NAMALWA (cell line): ENCODE data around the gene MYO1H.

ENCODE experiments used
- DNase-seq: peaks from one replicate; pipeline ENCODE4 v3.0.0-alpha.2; 2015; ENCODE audit warnings: low spot score

The MYO1H gene

GRCh38 chr12:109448272-109448671 is 100.6 kb downstream of the MYO1H start:
- DNase-seq: no peak

DNA sequence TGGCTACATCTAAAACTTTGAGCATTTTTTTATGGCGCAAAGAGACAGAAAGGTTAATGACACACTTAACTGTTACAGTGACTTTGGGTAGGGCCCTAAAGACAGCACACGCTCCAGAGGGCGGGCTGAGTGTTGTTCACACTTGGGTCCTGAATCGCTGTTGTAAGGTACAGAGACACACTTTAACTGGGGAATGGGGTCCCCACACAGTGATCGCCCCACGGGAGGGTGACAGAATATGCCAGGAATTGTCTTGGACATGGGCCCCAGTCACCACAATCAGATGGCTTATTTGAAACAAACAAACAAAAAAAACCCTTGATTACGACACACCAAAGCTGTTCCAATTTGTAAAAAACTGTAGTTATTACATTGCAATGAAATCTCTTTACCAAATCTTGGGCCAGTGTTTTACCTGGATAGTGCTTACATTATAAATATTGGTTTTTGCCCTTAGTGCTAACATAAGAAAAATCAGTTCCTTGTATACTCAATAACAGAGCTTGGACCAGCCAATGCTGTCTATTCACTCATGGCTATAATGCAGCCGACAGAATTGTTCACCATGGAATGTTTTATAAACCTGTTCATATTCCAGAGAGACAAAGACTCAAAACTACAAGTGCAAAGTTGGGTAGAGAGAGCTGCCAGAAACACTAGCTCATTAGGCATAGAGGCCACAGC is 101.1 kb downstream of the MYO1H start:
- no peak for DNase-seq

GRCh38 chr12:109449845-109450532 is 102.3 kb downstream of the MYO1H start:
- DNase-seq: no peak

- DNase-seq: no peak
Measured at GRCh38 chr12:109450980-109451379, 103.3 kb downstream of the MYO1H start.

- DNase-seq: no peak
Measured at GRCh38 chr12:109451400-109451799, 103.7 kb downstream of the MYO1H start.

DNA sequence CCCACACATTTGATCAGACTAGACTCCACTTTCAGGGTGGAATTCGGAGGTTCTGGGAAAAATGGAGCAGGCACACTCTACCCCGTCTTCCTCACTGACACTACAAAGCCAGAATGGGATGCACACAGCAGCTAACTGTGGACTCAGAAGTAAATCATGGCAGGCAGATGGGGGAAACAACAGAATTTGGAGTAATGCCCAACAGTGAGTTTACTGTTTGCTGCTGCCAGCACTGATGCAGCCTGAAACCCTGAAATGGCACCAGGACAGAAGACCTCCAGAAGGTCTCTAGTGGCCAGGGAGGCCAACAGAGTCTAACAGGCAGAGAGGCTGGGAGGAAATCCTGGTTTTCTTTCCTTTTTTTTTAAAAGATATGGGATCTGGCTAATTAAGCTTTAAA is 104.8 kb downstream of the MYO1H start:
- DNase-seq: no peak

DNA sequence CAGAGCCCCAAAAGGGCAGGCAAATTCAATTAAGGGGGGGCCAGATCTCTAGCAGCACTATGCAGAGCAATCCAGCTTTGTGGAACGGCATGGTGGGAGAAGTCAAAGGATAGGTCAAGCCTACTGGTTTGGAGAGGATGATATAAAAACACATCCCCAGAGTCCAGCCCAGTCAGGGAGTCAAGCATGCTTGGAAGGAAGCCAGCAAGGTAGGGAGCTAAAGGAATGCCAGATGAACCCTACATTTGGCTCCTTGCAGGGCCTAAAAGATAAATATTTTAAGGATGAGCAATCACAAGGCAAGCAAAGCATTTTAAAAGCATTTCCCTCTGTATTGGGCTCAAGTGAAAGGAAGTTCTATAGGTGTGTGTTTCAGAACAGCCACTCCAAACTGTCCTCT is 108.0 kb downstream of the MYO1H start:
- DNase-seq: no peak

DNA sequence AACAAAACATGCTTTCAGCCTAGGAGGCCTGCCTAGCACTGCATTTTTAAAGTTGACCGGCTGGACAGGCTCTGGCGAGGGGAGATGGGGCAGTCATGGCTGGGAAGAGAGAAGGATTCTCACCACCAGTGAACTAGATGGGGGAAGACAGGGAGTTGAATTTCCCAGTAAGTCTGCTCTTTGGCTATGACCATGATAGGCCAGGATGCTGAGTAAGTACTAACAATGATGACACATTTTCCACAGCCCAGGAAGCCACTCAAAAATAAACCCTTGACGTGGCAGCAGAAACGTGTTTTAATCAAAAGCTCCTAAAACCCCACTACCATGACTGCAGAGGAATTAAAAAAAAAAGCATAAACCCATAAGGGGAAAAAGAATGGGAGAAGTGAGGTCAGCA is 110.4 kb downstream of the MYO1H start:
- no peak for DNase-seq

DNA sequence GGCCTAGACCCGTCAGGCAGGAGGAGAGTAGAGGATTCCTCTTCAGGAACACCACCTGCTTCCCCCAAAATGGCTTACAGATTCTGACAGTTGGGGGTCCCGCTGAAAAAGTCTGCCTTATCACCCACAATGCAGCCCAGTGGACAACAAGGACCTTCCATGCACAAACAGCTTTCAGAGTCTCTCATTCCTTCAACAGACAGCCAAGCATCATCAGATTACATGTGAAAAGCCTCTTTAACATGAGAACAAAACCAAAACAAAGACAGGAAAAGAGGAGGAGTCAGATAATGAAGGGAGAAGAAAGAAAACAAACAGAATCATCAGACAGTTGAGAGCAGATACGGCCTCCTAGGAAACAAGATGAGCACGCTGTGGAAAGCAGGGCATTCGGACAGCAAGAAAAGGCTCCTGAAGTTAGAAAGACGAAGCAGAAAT is 111.1 kb downstream of the MYO1H start:
- DNase-seq: no peak

GRCh38 chr12:109459247-109459646 is 111.5 kb downstream of the MYO1H start:
- DNase-seq: no peak

DNA sequence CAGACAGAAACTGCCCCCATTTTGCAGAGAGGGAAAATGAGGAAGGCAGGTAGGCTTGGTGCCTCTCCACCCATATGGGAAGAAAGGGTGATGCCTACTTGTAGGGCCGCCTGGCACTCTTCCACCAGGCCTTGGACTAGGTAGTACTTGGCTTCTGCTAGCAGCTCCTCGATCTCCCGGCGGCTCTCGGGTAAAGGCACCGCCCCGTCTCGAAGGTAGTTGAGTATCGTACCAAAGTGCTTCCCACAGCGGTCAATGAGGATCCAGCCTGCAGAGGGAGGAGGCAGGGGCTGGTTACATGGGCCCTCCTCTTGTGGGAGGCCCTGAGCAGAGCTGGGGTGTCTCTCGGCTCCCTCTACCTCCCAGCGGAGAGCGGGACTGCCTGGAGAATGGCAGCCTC is 112.8 kb downstream of the MYO1H start:
- no peak for DNase-seq

GRCh38 chr12:109461049-109461845 is 113.5 kb downstream of the MYO1H start:
- peak; percentile 19 for DNase-seq

DNA sequence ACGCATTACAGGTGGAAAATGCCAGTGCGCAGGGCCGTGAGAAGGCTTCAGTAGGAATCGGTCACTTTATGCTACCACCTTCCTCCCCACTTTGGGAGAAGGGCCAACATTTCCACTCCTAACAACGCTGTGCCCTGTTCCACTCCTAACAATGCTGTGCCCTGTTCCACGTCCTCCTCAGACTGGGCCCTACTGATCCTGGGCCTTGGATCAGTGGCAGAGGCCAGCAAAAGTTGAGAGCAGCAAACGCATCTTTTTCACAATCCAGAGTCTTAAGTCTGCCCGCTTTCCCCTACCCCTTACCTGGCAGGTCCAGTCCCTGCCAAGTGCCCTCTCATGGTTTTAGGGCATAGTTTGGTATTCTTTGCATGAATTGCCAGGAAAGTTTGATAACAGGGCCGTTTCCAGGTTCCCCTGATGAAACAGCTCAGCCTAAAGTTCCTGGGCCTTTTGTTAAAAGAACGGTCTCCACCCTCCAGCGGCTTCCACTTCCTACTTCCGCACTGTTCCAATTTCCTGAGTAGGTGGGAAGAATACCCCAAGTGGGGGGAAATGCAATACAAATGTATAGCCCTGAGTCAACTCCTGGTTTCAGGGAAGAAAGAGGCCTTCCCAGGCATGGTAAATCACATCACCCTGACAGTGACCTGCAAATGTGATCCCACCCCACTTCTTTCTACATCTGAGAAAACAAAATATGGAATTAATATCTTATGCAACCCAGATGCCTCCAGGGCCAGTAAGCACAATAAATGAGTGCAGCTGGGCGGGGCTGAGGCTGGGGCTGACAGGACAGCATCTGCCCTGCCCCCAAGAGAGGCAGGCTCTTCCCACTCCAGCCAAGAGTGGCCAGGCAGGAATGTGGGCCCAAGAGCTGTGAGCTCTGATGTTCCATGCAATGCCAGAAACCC is 114.4 kb downstream of the MYO1H start:
- no peak for DNase-seq

- no peak for DNase-seq
Measured at GRCh38 chr12:109462868-109463692, 115.4 kb downstream of the MYO1H start.

DNA sequence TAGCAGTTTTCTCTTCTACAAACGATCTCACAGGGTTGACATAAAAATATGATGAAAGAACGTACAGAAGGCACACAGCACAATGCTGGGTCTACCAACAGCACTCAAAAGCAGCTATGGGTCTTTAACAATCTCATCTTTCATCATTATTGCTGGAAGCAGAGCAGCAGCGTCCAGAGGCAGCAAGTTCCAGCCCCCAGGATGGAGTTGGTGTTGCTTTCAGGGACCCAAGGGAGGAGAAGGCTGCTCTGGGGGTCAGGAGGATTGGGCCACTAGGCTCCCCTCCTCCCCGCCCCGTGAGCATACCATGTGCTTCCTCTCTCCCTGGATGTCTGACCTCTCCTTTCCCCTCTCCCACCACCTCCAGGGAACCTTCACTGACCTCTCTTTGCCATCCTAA is 116.1 kb downstream of the MYO1H start:
- DNase-seq: no peak

- no peak for DNase-seq
Measured at GRCh38 chr12:109464642-109465351, 117.1 kb downstream of the MYO1H start.

- no peak for DNase-seq
Measured at GRCh38 chr12:109466305-109466704, 118.6 kb downstream of the MYO1H start.

- no peak for DNase-seq
Measured at GRCh38 chr12:109466821-109467220, 119.1 kb downstream of the MYO1H start.

DNA sequence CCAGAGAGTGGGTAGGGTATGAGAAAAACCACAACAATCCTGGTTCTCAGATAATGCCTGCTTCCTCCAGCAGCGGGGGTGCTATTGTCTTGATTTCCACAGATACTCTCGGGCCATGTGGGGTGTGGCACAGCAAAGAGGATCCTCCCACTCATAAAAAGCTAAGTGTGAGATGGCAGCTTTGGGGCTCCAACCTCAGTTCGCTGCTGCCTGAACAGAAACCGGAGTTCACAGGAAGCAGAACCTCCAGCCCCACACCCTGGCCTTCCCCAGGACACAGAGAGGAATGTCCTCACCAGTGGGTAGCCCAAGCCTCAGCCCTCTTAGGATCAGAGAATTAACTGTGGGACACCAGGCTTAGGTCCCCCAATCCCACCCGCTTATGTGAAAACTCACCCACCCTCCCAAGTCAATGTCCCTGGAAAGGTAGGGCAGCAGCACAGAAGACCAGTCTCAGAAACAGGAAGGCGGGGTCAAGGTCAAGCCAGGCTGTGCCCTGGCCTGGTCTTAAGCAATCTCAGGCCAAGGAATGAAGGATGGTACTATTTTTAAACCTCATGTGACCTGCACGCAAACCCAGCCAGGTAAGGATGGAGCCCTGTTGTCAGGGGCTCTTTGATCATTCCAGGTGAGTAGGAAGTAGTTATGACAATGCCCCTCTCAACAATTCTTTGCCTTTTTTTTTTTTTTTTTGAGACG is 120.4 kb downstream of the MYO1H start:
- no peak for DNase-seq

DNA sequence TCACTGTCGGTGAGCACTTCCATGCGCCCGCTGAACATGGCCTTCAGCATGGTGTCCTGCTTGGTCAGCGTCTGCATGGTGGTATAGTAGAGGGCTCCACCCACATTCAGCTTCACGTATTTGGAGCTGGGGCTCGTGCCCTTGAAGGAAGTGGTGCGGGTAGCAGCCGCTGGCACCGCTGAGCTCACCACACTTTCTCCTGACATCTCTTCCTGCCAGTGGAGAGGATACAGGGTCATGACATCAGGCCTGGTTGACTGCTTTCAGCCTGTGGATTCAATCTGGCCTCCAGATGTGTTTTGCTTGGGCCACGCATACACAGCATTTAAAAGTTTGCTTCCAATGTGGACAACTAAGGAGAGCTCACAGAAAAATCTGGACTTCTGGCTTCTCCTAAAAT is 121.8 kb downstream of the MYO1H start:
- no peak for DNase-seq
